ENCODE results near the gene UNC13C.

- TF ChIP-seq CTCF (IDR thresholded peaks at IDR 0.05) (no peak), EP300 (IDR thresholded peaks at IDR 0.05) (no peak), POLR2A (IDR thresholded peaks at IDR 0.05) (no peak)
These were observed 581.3 kb downstream of the UNC13C start for GRCh38 chr15:54559405-54560069.
